Measurements from ENCODE around the gene LRRC71. TPM values are rescaled to one million over a fixed set of nuclear protein-coding genes. Genes with fewer than 3 reads are reported as not detected.

The LRRC71 gene
- total and polyA plus RNA-seq, 2 experiments from 2014 or later = 0.24 TPM; not detected in 1

DNA sequence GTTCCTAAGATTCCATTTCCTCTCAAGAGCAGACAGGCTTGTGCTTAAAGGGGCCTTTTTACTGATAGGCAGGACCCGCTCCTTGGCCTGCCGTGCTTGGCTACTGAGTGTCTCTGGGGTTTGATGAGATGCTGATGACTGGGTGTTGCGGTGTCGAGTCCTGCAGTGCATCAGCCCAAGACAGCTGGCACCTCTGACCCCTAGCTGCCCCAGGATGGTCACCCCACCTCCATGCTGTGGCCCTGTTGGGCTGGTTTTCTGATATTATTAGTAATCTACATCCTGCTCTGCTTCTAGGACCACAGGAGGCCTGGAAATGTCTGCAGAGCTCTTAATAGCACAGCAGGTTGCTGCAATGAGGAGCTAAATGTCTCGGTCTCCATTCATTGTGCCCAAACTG lies 28.7 kb downstream of the LRRC71 start:
- no peaks in the 10 kb centered on the region for H3K4me1 ChIP-seq (ENCODE audit: insufficient read depth)
- no peak overlapping the region for H2AFZ ChIP-seq
- TF ChIP-seq CREB1 (CRISPR knock-in tag; IDR thresholded peaks at IDR 0.05; ENCODE audit: low read depth) = no peak
- TF ChIP-seq, protein P1, sequence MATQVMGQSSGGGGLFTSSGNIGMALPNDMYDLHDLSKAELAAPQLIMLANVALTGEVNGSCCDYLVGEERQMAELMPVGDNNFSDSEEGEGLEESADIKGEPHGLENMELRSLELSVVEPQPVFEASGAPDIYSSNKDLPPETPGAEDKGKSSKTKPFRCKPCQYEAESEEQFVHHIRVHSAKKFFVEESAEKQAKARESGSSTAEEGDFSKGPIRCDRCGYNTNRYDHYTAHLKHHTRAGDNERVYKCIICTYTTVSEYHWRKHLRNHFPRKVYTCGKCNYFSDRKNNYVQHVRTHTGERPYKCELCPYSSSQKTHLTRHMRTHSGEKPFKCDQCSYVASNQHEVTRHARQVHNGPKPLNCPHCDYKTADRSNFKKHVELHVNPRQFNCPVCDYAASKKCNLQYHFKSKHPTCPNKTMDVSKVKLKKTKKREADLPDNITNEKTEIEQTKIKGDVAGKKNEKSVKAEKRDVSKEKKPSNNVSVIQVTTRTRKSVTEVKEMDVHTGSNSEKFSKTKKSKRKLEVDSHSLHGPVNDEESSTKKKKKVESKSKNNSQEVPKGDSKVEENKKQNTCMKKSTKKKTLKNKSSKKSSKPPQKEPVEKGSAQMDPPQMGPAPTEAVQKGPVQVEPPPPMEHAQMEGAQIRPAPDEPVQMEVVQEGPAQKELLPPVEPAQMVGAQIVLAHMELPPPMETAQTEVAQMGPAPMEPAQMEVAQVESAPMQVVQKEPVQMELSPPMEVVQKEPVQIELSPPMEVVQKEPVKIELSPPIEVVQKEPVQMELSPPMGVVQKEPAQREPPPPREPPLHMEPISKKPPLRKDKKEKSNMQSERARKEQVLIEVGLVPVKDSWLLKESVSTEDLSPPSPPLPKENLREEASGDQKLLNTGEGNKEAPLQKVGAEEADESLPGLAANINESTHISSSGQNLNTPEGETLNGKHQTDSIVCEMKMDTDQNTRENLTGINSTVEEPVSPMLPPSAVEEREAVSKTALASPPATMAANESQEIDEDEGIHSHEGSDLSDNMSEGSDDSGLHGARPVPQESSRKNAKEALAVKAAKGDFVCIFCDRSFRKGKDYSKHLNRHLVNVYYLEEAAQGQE (IDR thresholded peaks at IDR 0.05; ENCODE audit: unreplicated experiment) = no peak
- Mint-ChIP-seq H3K27ac (no peak overlapping the region), H3K27me3 (ENCODE audit: insufficient read depth, low read depth, poor library complexity) (peaks cover 1% of the 10 kb centered on the region), H3K9me3 (no peaks in the 10 kb centered on the region), H3K4me1 (peaks cover 8% of the 10 kb centered on the region), H3K36me3 (ENCODE audit: low read depth) (peaks cover 66% of the 10 kb centered on the region), H3K4me3 (no peak overlapping the region)
- no peaks in the 10 kb centered on the region for H3K9me2 ChIP-seq (ENCODE audit: insufficient read depth)
- no peak overlapping the region for H3K4me2 ChIP-seq
- H3K27me3 ChIP-seq (ENCODE audit: insufficient read depth) = no peaks in the 10 kb centered on the region
- no peak overlapping the region for H3K4me3 ChIP-seq
- DNase-seq (ENCODE audit: low spot score) = no peak
- H4K20me1 ChIP-seq (replicated peaks; ENCODE audit: insufficient read depth) = no peaks in the 10 kb centered on the region
- H3K79me2 ChIP-seq (replicated peaks; ENCODE audit: insufficient read depth) = no peaks in the 10 kb centered on the region
- no peak overlapping the region for H3K27ac ChIP-seq (ENCODE audit: low read depth)
- ATAC-seq = peak; percentile 33; the same call in 2 of the 3 replicates
- H3F3A ChIP-seq (replicated peaks; ENCODE audit: low read depth) = no peaks in the 10 kb centered on the region
- peaks cover 19% of the 10 kb centered on the region for H3K36me3 ChIP-seq (ENCODE audit: insufficient read depth)

DNA sequence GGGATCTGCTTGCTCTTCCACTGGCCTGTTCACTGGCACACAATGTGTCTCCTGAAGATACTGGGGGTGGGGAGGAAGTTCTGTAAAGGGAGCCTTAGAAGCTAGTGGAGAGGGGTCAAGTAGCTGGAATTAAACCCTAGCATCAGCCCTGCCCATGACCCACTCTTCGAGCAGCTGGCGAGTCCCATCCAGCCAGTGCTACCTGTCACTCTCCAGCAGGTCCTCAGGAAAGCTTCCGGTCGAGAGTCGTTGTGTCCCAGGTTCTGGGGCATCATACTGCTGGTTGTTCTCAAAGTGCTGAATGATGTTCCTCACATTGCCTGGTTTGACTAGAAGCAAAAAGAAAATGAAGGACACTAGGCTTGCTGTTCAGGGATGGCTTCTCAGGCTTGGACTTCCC lies 30.9 kb downstream of the LRRC71 start:
- Histone ChIP-seq H3K4me2 (no peak overlapping the region), H3K79me2 (replicated peaks; ENCODE audit: insufficient read depth) (no peaks in the 10 kb centered on the region), H3K9me2 (ENCODE audit: insufficient read depth) (no peaks in the 10 kb centered on the region), H3K4me3 (no peak overlapping the region), H2AFZ (no peak overlapping the region), H3K4me1 (ENCODE audit: insufficient read depth) (no peaks in the 10 kb centered on the region), H4K20me1 (replicated peaks; ENCODE audit: insufficient read depth) (no peaks in the 10 kb centered on the region), H3F3A (replicated peaks; ENCODE audit: low read depth) (no peaks in the 10 kb centered on the region), H3K36me3 (ENCODE audit: insufficient read depth) (peaks cover 13% of the 10 kb centered on the region), H3K27me3 (ENCODE audit: insufficient read depth) (no peaks in the 10 kb centered on the region), H3K27ac (ENCODE audit: low read depth) (no peak overlapping the region)
- peaks cover 5% of the 10 kb centered on the region for H3K27me3 Mint-ChIP-seq (ENCODE audit: insufficient read depth, low read depth, poor library complexity)
- H3K9me3 Mint-ChIP-seq = no peaks in the 10 kb centered on the region
- H3K4me1 Mint-ChIP-seq = peaks cover 8% of the 10 kb centered on the region
- peaks cover 57% of the 10 kb centered on the region for H3K36me3 Mint-ChIP-seq (ENCODE audit: low read depth)
- ATAC-seq (no peak), DNase-seq (ENCODE audit: low spot score) (no peak)
- H3K4me3 Mint-ChIP-seq = no peak overlapping the region
- no peak overlapping the region for H3K27ac Mint-ChIP-seq
- TF ChIP-seq, protein P2, sequence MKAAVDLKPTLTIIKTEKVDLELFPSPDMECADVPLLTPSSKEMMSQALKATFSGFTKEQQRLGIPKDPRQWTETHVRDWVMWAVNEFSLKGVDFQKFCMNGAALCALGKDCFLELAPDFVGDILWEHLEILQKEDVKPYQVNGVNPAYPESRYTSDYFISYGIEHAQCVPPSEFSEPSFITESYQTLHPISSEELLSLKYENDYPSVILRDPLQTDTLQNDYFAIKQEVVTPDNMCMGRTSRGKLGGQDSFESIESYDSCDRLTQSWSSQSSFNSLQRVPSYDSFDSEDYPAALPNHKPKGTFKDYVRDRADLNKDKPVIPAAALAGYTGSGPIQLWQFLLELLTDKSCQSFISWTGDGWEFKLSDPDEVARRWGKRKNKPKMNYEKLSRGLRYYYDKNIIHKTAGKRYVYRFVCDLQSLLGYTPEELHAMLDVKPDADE (IDR thresholded peaks at IDR 0.05) = no peak
- TF ChIP-seq EZH2phosphoT487 (IDR thresholded peaks at IDR 0.05; ENCODE audit: unreplicated experiment) = no peak
- TF ChIP-seq NANOG (IDR thresholded peaks at IDR 0.05; ENCODE audit: borderline replicate concordance) = no peak
- TF ChIP-seq ZNF331 (CRISPR knock-in tag; IDR thresholded peaks at IDR 0.05; ENCODE audit: low read depth) = no peak
- no peak for TF ChIP-seq CREB1 (CRISPR knock-in tag; IDR thresholded peaks at IDR 0.05; ENCODE audit: low read depth)
- no peak for TF ChIP-seq POLR2AphosphoS5 (IDR thresholded peaks at IDR 0.05; ENCODE audit: low read depth)
- no peak for TF ChIP-seq EZH2 (IDR thresholded peaks at IDR 0.05; ENCODE audit: low read depth, unreplicated experiment)
- no peak for TF ChIP-seq ZNF114 (CRISPR knock-in tag; IDR thresholded peaks at IDR 0.05)
- TF ChIP-seq, protein P3, sequence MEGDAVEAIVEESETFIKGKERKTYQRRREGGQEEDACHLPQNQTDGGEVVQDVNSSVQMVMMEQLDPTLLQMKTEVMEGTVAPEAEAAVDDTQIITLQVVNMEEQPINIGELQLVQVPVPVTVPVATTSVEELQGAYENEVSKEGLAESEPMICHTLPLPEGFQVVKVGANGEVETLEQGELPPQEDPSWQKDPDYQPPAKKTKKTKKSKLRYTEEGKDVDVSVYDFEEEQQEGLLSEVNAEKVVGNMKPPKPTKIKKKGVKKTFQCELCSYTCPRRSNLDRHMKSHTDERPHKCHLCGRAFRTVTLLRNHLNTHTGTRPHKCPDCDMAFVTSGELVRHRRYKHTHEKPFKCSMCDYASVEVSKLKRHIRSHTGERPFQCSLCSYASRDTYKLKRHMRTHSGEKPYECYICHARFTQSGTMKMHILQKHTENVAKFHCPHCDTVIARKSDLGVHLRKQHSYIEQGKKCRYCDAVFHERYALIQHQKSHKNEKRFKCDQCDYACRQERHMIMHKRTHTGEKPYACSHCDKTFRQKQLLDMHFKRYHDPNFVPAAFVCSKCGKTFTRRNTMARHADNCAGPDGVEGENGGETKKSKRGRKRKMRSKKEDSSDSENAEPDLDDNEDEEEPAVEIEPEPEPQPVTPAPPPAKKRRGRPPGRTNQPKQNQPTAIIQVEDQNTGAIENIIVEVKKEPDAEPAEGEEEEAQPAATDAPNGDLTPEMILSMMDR (conservative IDR thresholded peaks at IDR 0.05; ENCODE audit: low read depth in 2 of 2) = no peak

Data from GM23338 (cell line).